ENCODE data around the gene GABRG2.

Gene GABRG2

DNA sequence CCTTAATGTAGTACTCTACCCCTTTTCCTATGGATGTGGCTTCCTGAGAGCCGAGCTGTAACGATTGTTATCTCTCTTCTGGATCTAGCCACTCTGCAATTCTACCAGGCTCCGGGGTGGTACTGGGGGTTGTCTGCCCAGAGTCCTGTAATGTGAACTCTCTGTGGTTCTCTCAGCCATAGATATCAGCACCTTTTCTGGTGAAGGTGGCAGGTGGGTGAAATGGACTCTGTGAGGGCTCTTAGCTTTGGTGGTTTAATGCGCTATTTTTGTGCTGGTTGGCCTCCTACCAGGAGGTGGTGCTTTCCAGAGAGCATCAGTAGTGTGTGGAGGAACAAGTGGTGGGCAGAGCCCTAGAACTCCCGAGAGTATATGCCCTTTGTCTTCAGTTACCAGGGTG is 122.1 kb downstream of the GABRG2 start:
- DNase-seq (ENCODE audit: low read depth in 2 of 2) = no peak

- no peak for DNase-seq (ENCODE audit: low read depth in 2 of 2)
Measured at GRCh38 chr5:162193012-162193411, 125.4 kb downstream of the GABRG2 start.

GRCh38 chr5:162196351-162196750 is 128.8 kb downstream of the GABRG2 start:
- no peak for DNase-seq (ENCODE audit: low read depth in 2 of 2)

- no peak for DNase-seq (ENCODE audit: low read depth in 2 of 2)
Measured at GRCh38 chr5:162202285-162202880, 134.8 kb downstream of the GABRG2 start.
